B cell (primary cell): ENCODE measurements around the gene RSL1D1. TPM values are rescaled to one million over a fixed set of nuclear protein-coding genes. Genes with fewer than 3 reads are reported as not detected.

Source experiments
- ATAC-seq: fragments of 200-7000 bp; cut with Tn5 transposase; one replicate; pipeline ENCODE4 v1.10.0; 2021; ENCODE audit warnings: low read depth, mild to moderate bottlenecking, moderate number of reproducible peaks, moderate library complexity
- CTCF ChIA-PET: fragments of 350-600 bp; sonication (Branson Sonifier 250); formaldehyde crosslinking; loops from one replicate; lab custom pipeline; 2021; ENCODE audit warnings: antibody characterized with exemption, inconsistent platforms; lab: Charles Lee
- POLR2A ChIA-PET: fragments of 350-600 bp; sonication (Branson Sonifier 250); formaldehyde crosslinking; loops from one replicate; lab custom pipeline; 2021; ENCODE audit warnings: antibody characterized with exemption; lab: Charles Lee
- DNase-seq: peaks from one replicate; pipeline ENCODE4 v3.0.0; 2013
- H2AFZ ChIP-seq: 2 replicates; pipeline ENCODE4 v1.6.1; 2012; ENCODE audit warnings: mild to moderate bottlenecking, low read depth, low read length; ENCODE audit not compliant: insufficient read depth, poor library complexity, severe bottlenecking
- H3K27ac ChIP-seq, 2 donors: 1 replicate in 1 of 2; 2 replicates in 1 of 2; pipeline ENCODE4 v1.5.1; 2012 to 2013; ENCODE audit warnings: low read length in 2 of 2, mild to moderate bottlenecking in 2 of 2, moderate library complexity in 1 of 2
- H3K27me3 ChIP-seq, 4 experiments: fragments of 200-600 bp in 1 of 4; sonication (generic) in 1 of 4; replicated peaks in 1 of 4; 1 replicate in 2 of 4; 2 replicates in 2 of 4; pipeline versions ENCODE4 v1.6.1 to v1.7.0; 2013 to 2016; ENCODE audit warnings: low read length in 3 of 4, mild to moderate bottlenecking in 2 of 4, mixed read lengths in 1 of 4, moderate library complexity in 1 of 4; ENCODE audit not compliant: insufficient read depth in 4 of 4, control insufficient read depth in 3 of 4; ENCODE audit errors: control extremely low read depth in 1 of 4
- H3K36me3 ChIP-seq, 2 experiments: replicated peaks in 1 of 2; 1 replicate in 1 of 2; 2 replicates in 1 of 2; pipeline versions ENCODE4 v1.6.1 to v1.7.1; 2013; ENCODE audit warnings: low read length in 1 of 2; ENCODE audit not compliant: insufficient read depth in 2 of 2, control insufficient read depth in 1 of 2; ENCODE audit errors: control extremely low read depth in 1 of 2, extremely low read depth in 1 of 2
- H3K4me1 ChIP-seq, 2 donors: fragments of 200-600 bp in 1 of 2; sonication (generic) in 1 of 2; 1 replicate in 1 of 2; 2 replicates in 1 of 2; pipeline versions ENCODE4 v1.5.1 to v1.6.1; 2013 to 2017; ENCODE audit warnings: low read length in 2 of 2; ENCODE audit not compliant: control insufficient read depth in 2 of 2, insufficient read depth in 2 of 2
- H3K4me2 ChIP-seq: replicated peaks from 2 replicates; pipeline ENCODE3; 2012; ENCODE audit warnings: mild to moderate bottlenecking, low read depth, low read length; ENCODE audit not compliant: poor library complexity, severe bottlenecking
- H3K4me3 ChIP-seq, 5 experiments: fragments of 200-600 bp in 1 of 5; sonication (generic) in 1 of 5; 1 replicate in 3 of 5; 2 replicates in 2 of 5; pipeline versions ENCODE4 v1.5.1 to v1.7.0; 2011 to 2016; ENCODE audit warnings: low read length in 4 of 5, mild to moderate bottlenecking in 4 of 5, low read depth in 2 of 5, control low read depth in 1 of 5, moderate library complexity in 1 of 5; ENCODE audit not compliant: insufficient read depth in 1 of 5; ENCODE audit errors: control extremely low read depth in 1 of 5, extremely low read depth in 1 of 5
- H3K79me2 ChIP-seq: fragments of 200-600 bp; sonication (generic); one replicate; pipeline ENCODE4 v1.6.0; 2016; ENCODE audit warnings: low read length; ENCODE audit not compliant: control insufficient read depth, insufficient read depth
- H3K9ac ChIP-seq: fragments of 200-600 bp; sonication (generic); 2 replicates; pipeline ENCODE4 v1.6.1; 2017; ENCODE audit warnings: mild to moderate bottlenecking, low read length, moderate library complexity
- H3K9me3 ChIP-seq, 3 donors: one replicate each; pipeline versions ENCODE4 v1.6.1 to v1.7.1; 2013; ENCODE audit warnings: low read length in 2 of 3; ENCODE audit not compliant: control insufficient read depth in 2 of 3, insufficient read depth in 1 of 3; ENCODE audit errors: control extremely low read depth in 1 of 3
- H4K20me1 ChIP-seq: 2 replicates; pipeline ENCODE4 v1.6.0; 2012; ENCODE audit warnings: mild to moderate bottlenecking, low read length; ENCODE audit not compliant: insufficient read depth, control insufficient read depth, poor library complexity, severe bottlenecking
- H3K27ac Mint-ChIP-seq: one replicate; pipeline ENCODE4 v1.8.0; 2021; ENCODE audit warnings: mixed read lengths
- H3K27me3 Mint-ChIP-seq: one replicate; pipeline ENCODE4 v1.8.0; 2021; ENCODE audit warnings: mixed read lengths
- H3K4me1 Mint-ChIP-seq: one replicate; pipeline ENCODE4 v1.8.0; 2021; ENCODE audit warnings: mixed read lengths
- H3K4me3 Mint-ChIP-seq: one replicate; pipeline ENCODE4 v1.8.0; 2021; ENCODE audit warnings: mixed read lengths
- H3K9me3 Mint-ChIP-seq: one replicate; pipeline ENCODE4 v1.8.0; 2022; ENCODE audit warnings: mixed read lengths; ENCODE audit not compliant: insufficient read depth
- CTCF ChIP-seq: fragments of 200-600 bp; IDR thresholded peaks from one replicate; pipeline ENCODE4 v1.8.0; 2022; ENCODE audit warnings: antibody characterized with exemption, mild to moderate bottlenecking
- EZH2 ChIP-seq: IDR thresholded peaks from 2 replicates; pipeline ENCODE4 v1.6.1; 2012; ENCODE audit warnings: borderline replicate concordance, low read depth, mild to moderate bottlenecking, moderate library complexity, low read length; ENCODE audit not compliant: insufficient read depth, poor library complexity, severe bottlenecking
- WGBS: methylation state at CpG from one replicate; pipeline ENCODE4 v1.1.5; 2013; ENCODE audit warnings: missing lambda C conversion rate; ENCODE audit not compliant: insufficient coverage; 5-methylcytosine and 5-hydroxymethylcytosine counted together
- intact Hi-C: fragments of 100-400 bp; cut with micrococcal nuclease; formaldehyde crosslinking; loops from one replicate; pipeline ENCODE4 v1.10.0; 2022
- polyA plus RNA-seq: library from polyadenylated mRNA; depleted of rRNA; stranded (reverse); fragments of >200 nt; gene quantifications from 2 replicates; pipeline ENCODE4 v1.2.3, GENCODE V29; 2012
- total RNA-seq, 2 donors: library from RNA; stranded (reverse); fragments of 120-200 nt in 1 of 2; gene quantifications; 1 replicate in 1 of 2; 2 replicates in 1 of 2; pipeline versions ENCODE4 v1.2.3 to v1.2.4, GENCODE V29; 2013 to 2022

The RSL1D1 gene
- total and polyA plus RNA-seq, 2 donors (not counting 1 experiment from before 2014, with no cell fraction given), result 21.1 to 167 TPM

- Mint-ChIP-seq H3K27ac (no peak overlapping the region), H3K4me3 (no peak overlapping the region), H3K4me1 (peaks cover 20% of the 10 kb centered on the region), H3K27me3 (no peaks in the 10 kb centered on the region), H3K9me3 (no peaks in the 10 kb centered on the region)
- TF ChIP-seq CTCF (no peak), EZH2 (no peak)
- Histone ChIP-seq H3K27me3 (no peaks in the 10 kb centered on the region), H3K4me2 (no peak overlapping the region), H3K9me3 (no peaks in the 10 kb centered on the region), H2AFZ (no peak overlapping the region), H3K9ac (no peak overlapping the region), H3K4me1 (no peaks in the 10 kb centered on the region), H3K79me2 (peaks cover 66% of the 10 kb centered on the region), H3K27ac (no peak overlapping the region), H3K4me3 (no peak overlapping the region), H4K20me1 (peaks cover 10% of the 10 kb centered on the region), H3K36me3 (peaks cover 0 to 3% of the 10 kb centered on the region in 2 experiments)
- ATAC-seq, result no peak
- WGBS, result no CpG with 5 or more reads among the region's 2 CpGs
- ChIA-PET POLR2A (no interaction called here), CTCF (no interaction called here)
- DNase-seq, result no peak
- intact Hi-C loops, result no loop called here
These were observed 11.1 kb upstream of the RSL1D1 start for GRCh38 chr16:11862489-11862888.

- H3K4me2 ChIP-seq, result no peak overlapping the region
- no peaks in the 10 kb centered on the region for H3K9me3 ChIP-seq
- no peak for ATAC-seq
- H3K9ac ChIP-seq, result no peak overlapping the region
- Mint-ChIP-seq H3K9me3 (no peaks in the 10 kb centered on the region), H3K27ac (no peak overlapping the region), H3K4me1 (peaks cover 20% of the 10 kb centered on the region), H3K27me3 (no peaks in the 10 kb centered on the region), H3K4me3 (no peak overlapping the region)
- peaks cover 7 to 13% of the 10 kb centered on the region in 2 donors for H3K4me1 ChIP-seq
- H3K27me3 ChIP-seq, result no peaks in the 10 kb centered on the region
- CTCF ChIA-PET, result no interaction called here
- intact Hi-C loops, result no loop called here
- 100% methylated on average over 2 of the region's 4 CpGs for WGBS
- H4K20me1 ChIP-seq, result peaks cover 3% of the 10 kb centered on the region
- no peak for DNase-seq
- no peak overlapping the region for H3K4me3 ChIP-seq
- H2AFZ ChIP-seq, result no peak overlapping the region
- no peak overlapping the region for H3K27ac ChIP-seq
- POLR2A ChIA-PET, result interaction anchor here (0.6 kb wide), 1 partner anchor 114 kb away, joined by 4 read pairs; no protein-coding TSS in a partner anchor
- TF ChIP-seq EZH2 (no peak), CTCF (no peak)
- H3K36me3 ChIP-seq, result peaks cover 0 to 8% of the 10 kb centered on the region in 2 experiments
- peaks cover 93% of the 10 kb centered on the region for H3K79me2 ChIP-seq
These were observed 5.8 kb upstream of the RSL1D1 start for GRCh38 chr16:11857161-11857560.
